Amygdala (tissue), 56 donors: ENCODE results near the gene PPARA.

Experiments
- DNase-seq, 56 donors: peaks; one replicate each; lab custom pipeline; 2025; lab: John Stamatoyannopoulos, UW

PPARA gene

DNA sequence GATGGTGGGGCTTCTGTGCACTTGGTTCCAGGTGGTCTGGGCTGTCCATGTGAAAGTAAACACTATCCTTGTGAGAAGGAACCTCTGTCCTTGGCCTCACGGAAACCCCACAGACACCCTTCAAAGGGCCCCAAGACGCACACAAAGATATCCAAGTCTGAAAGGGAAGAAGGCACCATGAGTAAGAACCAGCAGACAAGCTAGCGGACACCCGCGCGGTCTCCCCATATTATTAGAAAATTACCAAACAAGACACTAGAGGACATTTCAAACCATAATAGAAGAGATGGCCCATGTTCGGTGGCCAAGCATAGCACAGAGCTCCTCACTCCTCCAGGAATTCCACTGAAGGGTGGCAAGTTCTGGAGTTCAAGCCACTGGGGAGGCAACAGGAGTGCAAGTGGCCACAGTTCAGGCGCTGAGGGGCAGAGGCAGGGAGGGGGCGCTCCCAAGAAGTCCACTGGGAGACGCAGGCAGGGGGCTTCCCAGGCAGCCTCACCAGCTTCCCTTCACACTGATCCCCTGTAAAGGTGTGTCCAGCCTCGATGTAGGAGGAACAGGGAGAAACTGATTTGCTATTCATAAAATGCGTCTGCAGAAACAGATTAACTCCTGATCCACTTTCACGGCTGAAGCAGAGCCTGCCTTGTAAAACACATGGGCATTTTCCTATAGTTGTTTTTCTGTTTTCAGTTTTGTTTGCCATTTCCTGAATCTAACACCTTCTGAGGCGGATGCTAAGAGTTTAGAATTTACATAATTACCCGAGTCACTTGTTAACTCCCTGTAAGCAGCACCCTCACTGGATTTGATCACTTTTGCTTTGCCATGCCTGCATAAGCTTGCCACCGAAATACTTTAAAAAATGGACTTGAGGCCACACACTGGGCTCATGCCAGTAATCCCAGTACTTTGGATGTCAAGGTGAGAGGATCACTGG lies 9.1 kb upstream of the PPARA start:
- DNase-seq: no peak

DNA sequence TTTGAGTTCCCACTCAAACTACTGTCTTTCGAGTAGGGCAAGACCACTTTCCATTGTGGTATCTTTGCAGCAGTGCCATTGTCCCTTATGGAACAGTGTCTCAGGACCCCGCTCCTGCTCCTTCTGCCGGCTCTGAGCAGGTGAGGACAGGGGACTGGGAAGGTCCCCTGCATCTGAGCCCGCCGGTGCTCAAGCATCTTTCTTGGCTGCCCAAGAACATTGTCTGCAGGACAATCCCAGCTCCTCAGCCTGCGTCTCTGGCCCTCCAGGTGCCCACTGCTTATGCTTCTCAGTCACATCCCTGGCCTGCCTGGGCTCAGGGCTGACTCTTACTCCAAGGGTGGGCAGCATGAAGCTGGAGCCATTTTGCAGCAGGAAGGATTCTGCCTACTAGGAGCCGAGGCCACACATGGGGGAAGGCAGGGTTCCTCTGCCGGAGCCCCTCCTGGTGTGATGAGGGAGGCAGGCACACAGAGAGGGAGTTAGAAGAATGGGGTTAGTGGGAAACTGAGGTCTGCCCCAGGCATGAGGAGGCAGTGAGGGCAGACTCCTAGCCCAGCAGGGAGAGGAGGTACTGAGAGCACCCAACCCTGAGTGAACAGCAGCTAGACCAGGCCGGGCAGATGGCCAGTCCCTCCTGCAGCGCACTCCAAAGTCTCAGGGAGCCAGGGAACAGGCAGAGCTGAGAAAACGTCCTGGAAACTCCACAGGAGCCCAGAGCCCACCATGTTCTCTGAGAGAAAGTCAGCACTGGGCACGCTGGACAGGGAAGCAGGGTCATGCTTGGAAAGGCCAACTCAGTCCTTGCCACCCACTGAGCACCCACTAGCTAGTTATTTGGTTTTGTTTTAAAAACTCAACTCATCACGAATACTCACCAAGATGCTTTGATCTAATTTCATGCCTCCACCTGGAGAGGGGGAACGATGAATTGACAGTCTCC lies 7.5 kb upstream of the PPARA start:
- no peak for DNase-seq

DNA sequence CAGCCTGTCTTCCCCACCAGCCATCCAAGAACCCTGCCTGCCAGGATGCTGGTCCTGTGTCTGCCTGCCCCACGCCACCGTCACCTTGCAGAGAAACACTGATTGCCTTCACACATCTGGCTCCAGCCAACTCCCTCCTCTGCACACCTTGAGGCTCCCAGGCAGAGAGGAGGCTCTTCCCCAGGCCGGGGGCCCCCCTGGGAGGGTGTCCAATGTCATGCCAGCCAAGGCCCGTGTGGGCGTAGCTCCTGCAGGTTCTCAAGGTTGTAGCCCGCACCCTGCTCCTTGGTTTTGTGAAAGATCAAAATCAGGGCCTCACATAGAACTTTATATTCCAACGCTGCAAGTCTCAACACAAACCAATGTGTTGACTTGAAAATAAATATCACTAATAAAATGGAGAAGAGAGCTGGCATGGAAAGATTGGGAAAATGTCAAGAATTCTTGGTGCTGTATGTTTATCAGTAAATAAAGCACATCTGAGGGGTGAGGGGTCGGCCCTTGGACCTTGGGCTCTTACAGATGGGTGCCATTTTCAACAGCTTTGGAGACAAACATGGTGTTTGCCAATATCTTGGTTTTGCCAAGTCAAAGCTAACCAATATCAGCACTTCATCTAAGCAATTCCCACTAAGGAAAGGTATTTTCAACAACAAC lies 6.7 kb upstream of the PPARA start:
- no peak for DNase-seq

DNA sequence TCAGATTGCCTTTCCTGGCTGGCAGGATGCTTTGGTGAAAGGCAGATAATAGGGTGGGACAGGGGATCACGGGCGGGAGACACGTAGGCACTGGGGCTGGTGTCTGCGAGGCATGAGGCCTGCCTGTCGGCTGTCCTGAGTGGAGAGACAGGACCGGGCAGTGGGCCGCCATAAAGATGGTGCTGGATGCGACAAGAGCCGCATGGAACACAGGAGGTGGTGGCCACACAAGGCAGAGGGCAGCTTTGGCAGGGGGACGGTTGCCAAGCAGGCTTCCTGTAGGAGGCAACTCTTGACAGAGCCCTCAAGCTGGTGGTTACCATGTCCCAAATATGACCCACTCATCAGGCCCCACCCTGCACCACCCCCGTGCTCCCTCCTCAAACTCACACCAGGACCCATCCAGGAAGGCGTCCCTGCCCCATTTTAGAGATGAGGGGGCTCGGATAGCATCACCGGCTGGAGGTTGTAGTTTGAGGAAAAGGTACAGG lies 4.9 kb upstream of the PPARA start:
- no peak for DNase-seq

DNA sequence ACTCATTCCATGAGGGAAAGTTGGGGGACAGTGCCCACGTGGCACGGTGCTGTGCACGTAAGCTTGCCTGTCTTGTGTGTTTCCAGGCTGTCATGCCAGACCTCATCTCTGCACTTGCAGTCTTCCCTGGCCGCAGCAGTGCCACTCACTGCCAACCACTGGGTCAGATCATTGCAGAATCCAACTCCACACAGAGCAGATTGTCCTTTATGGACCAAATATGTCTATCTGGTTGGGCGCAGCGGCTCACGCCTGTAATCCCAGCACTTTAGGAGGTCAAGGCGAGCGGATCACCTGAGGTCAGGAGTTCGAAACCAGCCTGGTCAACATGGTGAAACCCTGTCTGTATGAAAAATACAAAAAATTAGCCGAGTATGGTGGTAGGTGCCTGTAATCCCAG lies 4.4 kb upstream of the PPARA start:
- no peak for DNase-seq

DNA sequence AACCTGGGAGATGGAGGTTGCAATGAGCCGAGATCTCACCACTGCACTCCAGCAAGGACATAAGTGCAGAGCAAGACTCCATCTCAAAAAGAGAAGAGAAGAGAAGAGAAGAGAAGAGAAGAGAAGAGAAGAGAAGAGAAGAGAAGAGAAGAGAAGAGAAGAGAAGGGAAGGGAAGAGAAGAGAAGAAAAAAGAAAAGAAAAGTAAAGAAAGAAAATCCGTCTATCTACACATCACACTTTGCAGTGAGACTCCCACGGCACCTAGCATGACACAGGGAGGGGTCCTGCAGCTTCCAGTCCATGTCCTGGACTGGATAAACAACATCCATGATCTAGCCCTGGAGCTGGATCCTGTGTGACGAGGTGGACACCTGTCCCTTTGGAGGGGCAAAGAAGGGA lies 4.0 kb upstream of the PPARA start:
- no peak for DNase-seq

DNA sequence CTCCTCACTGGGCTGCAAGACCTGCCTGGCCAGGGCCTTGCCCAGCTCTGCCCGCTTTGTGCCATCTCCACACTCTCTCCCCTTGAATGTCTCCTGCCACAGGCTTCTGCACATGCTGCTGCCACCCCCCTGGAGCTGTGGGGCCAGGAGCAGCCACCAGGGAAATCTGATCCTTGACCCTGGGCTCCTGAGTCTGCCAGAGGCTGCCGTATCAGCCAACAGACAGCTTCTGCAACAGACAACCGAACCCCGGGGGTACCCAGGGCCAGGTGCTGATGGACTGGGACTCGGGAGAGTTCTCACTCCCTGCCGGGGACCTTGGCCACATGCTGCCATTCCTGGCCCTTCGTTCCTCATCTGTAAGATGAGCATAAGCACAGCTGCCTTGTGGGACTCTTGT lies 3.3 kb upstream of the PPARA start:
- DNase-seq: no peak

DNA sequence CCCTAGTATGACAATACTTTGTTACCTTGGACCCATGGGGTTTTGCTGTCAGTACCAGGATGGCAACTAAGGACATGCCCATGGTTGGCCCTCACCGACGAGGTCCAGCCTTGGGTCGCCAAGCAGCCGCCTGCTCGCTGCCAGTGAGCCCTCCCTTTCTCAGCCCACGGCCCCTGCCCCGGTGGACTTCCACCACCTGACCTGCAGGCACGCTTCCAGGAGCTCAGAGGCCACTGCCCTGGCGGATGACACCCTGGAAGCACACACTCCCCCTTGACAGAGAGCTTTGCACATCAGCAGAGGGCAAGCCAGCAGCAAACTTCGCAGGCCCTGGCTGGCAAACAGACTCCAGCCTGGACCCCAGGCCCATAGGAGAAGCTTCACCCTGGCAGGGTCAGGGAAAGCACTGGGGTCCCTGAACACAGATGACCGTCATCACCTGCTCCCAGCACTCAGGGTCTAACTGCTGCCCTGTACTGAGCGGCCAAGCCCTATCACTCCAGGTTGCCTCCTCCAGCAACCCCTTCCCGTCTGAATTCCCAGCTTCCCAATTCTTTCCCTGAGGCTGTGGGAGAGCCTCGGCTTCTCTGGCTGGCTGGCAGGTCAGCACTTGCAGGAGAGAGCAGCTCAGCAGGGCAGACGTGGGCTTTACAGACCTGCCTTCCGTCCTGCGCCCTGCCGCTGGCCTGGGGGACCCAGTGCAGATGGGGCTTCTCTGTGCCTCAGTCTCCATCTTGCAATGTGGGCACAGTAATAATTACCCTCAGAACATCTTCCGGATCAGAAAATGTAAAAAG lies 2.7 kb upstream of the PPARA start:
- DNase-seq: peak in 3 of 56 donors; percentile 5 to 32 (median 15)

DNA sequence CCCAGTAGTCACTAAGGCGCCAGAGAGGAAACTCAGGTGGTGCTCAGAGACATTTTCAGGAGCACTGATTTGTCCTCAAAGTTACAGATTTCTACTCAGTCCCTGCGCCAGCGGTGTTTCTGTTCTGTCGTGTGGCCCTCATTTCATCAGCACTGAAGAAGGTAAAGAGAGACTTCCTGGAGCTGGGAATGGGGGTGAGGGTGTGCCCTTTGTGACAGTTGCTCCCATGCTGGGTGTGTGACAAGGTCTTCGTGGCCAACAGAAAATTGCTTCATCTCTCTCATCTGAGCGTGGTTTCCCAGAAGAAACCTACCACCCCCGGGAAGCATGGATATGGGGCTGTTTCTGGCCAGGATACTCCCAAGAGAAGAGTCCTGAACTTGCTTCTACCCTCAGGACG lies 2.0 kb upstream of the PPARA start:
- no peak for DNase-seq

DNA sequence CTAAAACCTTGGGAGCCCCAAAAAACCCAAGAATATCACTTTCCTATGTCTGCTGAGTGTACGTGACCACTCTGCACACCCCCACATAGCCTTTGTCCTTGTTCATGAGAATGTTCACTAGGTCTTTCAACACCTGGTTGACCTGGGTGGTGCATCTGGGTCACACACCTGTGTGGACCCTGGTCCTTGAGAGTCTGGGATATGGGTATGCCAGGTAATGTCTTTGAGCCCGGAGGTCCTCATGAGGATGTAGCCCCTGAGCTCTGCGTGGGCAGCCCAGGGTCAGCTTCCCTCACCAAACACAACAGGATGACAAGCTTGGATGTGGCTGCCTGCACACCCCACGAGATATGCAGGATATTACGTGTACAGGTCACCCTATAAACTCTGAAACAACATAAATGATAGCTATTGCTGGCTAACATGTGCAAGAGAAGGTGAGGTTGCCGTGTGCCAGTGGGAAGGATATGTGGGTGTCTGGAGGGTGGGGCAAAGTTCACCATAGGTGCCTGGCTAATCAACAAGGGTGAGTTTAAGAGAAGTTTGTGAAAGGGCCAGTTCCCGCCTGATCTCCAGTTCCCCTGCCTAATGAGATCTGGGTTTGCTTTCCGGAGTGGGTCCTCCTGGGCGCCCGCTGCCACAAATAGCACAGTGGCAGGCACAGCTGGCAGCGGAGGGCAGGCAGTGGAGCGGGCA lies 1.4 kb upstream of the PPARA start:
- peak in 1 of 56 donors; percentile 54 for DNase-seq

DNA sequence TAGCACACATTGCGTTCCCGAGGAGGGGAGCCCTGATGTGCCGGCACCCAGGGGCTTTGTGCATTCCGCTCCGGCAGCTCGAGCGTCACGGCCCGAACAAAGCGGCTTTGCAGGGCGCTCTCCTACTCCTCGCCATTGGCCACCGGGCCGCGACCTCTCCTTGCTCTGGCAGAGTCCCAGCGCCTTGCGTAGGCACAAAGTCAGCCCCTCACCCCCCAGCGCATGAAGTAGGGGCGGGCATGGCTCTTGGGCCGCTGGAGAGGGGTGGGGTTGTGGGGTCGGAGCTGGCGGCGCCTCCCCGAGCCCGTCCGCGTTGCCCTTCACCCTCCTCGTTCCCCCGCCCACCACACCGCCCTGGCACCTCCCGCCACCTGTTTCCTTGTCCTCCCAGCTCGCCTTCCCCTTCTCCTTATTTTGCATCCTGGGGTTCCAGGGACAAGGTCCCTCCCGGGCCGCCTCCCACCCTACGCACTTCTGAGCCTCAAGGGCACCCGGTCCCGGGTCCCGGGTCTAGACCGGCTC lies 753 bp upstream of the PPARA start:
- peak in 32 of 56 donors; percentile 15 to 78 (median 58) for DNase-seq

DNA sequence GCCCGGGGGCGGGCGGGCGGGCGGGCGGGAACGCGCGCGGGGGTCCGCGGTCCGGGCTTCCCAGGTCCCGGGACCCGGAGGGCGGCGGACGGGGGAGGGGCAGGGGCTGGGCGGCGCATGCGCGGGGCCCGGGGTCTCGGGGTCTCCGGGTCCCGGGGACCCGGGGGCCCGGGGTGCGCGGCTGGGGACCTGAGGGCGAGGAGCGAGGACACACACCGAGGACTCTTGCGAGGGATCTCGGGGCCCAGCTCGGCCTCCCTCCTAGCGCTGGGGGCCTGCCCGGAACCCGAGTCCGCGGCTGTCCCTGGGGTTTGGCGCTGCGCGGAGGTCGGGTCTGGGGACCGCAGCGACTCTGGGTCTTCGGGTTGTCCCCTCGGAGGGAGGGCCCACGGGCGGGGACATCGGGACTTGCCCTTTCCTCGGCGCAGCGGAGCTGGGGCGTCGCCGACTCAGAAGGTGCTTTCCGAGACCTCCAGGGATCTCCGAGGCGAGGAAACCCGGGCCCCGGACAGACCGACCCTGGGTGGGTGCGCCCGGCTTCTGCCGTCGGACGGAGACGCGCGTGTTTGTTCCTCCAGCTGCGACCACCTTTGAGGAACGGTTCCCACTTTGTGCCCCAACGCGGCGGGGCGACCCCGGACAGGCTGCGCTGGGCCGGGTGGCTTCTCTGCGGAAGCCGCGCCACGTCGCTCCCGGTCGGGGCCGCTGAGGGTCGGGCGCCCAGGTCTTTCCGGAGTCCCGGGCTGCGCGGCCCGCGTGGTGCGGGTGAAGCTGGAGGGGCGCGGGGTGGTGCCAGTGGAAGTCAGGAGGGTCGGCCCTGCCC lies 540 bp downstream of the PPARA start:
- peak in 13 of 56 donors; percentile 43 to 72 (median 60) for DNase-seq

DNA sequence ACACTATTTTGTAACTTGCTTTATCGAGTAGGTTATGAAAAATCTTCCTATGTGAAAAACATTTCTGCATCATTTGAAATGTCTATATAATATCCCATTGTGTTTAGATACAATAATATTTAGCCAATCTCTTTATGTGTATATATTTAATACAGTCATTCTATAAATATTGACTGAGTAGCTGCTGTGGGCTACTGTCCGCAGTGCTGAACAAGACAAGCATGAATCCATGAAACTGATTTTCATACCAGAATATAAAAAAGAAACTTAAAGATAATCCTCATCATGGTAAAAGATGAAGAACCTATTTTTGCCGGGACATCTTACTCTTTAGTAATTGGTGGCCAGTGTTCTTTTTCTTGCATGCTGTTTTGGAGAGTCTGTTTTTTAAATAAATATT lies 3.6 kb downstream of the PPARA start:
- no peak for DNase-seq

DNA sequence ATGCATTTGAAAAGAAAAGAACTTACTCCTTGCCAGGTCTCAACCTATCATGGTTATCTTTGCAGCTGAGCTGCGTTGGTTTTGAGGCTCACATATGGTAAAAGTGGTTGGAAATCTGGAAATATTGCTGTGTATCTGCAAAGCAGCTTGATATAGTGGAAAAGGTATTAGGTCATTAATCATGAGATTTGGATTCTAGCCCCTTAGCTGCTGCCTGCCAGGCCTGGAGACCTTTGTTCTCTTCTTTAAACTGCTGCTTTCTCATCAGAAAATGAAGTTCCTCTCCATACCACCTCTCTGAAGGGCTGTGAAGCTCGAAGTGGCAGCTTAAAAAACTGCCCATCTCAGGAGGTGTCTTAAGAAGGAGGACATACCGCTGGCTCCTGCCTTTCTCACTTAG lies 5.7 kb downstream of the PPARA start:
- no peak for DNase-seq

DNA sequence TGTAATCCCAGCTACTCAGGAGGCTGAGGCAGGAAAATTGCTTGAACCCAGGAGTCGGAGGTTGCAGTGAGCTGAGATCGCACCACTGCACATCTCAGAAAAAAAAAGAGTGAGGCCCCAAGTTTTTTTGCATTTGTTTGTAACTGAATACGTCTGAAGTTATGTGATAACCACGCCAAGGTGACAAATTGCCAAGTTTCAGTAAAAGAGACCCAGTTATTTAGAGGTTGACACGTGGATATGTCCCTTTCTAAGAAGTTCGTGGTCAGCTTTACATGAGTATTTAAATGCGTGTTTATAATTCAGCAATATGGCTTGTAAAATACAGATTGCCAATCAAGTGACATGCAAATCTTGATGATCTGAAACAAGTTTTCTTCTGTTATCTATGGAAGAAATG lies 8.0 kb downstream of the PPARA start:
- DNase-seq: no peak

DNA sequence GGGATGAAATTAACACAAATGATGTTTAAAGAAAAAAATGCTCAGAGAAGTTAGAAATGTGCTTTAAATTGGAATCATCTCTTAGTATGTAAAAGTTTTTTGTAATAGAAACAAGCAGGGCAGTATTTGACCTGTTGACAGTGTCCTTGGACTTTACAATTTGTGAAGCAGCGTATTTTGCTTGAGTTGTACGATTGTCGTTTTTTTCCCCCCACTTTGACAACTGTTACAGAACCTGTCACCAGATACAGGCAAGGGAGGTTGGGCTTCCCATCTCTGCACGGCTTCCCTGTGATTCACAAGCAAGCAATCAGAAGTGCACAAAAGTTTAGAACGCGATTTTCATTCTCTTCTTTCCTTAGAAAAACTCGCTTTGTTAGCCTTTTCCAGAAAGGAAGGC lies 8.9 kb downstream of the PPARA start:
- DNase-seq: no peak

DNA sequence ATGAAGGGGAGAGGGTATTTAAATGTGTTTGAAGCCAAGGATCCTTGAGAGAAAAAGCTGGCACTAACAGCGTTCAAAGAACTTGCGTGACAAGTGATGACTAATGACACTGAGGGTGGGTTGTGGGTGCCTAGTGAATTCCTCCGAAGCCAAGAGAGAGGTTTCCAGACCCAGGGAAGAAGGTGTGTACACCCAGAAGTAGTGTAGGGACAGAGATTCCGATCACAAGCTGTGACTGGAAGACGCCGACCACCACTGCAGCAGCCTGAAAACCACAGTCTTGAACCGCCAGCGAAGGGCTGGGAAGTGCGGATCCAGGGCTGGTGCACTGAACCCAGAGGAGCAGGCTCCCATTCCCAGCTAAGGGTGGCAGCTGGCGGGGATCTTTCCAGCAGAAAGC lies 9.5 kb downstream of the PPARA start:
- no peak for DNase-seq

DNA sequence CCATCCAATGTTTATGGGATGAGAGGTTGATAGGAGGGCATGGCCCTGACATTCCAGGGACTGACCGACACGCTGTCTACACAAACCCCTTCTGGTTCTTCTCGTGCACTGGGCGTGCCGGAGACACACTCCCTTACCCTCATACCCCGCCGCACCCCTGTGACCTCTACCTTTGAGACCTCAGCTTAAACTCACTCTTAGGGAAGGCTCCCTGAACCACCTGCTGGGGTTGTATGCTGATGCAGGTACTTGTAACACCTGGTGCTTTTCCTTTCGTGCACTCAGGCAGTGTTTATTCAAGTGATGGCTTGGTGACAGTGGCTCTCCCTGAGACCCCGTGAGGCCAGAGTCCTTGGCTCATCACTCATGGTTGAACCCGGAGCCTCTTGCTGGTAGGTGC lies 12.0 kb downstream of the PPARA start:
- DNase-seq: no peak
